Myocyte (in vitro differentiated cells): ENCODE results near the gene CCDC92. TPM values are rescaled to one million over a fixed set of nuclear protein-coding genes. Genes with fewer than 3 reads are reported as not detected.

Source experiments
- DNase-seq: peaks from one replicate; pipeline ENCODE4 v3.0.0-alpha.2; 2012; ENCODE audit warnings: low read depth
- total RNA-seq: library from RNA; depleted of rRNA; stranded (reverse); fragments of >200 nt; gene quantifications from 2 replicates; pipeline ENCODE4 v1.2.3, GENCODE V29; 2014

Gene CCDC92
- total RNA-seq, 1 donor from 2014 or later: 21.1 TPM

DNA sequence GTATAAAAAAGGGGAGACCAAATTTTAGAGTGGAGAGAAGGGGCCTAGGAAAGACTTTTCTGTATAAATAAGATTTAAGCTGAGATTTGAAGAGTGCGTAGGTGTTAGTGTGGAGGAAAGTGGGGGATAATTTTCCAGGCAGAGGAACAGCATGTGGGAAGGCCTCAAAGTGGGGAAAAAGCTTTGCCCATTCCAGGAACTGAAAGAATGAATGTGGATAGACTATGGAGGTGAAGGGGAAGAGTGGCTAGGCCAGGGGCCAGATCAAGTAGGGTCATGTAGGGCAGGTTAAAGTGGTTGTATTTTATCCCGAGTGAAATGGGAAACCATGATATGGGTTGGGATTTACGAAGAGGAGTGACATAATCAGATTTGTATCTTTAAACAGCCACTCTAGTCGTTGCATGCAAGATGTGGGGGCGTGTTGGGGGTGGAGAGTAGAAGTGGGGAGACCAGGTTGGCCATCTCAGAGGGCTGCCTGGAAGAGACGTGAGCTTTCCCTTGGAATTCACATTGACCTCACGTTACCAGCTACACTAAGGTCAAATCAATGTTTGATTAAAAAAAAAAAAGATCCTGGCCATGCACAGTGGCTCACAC, 3.7 kb upstream of the CCDC92 start:
- no peak for DNase-seq

DNA sequence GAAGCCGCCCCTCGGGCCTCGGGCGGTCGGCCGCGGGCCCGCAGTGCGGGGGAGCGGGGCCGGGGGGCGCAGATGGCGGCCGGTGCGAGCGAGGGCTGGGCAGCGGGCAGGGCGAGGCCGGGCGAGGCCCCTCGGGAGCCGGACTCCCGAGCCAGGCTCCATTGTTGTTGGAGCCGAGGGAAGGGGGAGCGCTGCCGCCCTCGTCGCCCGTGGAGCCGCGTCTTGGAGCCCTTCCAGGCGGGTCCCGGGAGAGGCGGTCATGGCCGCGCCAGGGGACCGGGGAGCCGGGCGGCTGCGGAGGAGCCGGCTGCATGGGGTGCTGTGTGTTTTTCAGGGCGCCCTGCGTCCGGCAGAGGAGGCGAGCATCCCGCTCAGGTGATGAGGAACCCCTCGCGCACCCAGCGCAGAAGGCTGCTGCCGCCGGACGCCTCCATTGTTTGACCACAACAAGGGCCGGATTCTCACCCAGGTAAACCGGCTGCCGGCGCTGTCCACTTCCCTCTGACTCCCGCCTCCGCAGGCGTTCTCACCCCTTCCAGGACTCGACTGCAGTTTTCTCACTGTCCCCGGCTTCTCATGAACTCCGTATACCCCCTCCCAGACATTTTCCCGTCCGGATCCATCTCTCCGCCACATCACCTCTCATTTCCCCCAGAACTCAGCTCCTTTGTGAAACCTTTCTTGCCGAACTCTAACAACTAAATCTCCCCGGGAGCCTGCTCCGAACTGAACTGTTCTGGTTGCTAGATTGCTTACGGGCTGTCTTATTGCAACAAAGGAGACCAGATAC, 1.1 kb upstream of the CCDC92 start:
- no peak for DNase-seq

DNA sequence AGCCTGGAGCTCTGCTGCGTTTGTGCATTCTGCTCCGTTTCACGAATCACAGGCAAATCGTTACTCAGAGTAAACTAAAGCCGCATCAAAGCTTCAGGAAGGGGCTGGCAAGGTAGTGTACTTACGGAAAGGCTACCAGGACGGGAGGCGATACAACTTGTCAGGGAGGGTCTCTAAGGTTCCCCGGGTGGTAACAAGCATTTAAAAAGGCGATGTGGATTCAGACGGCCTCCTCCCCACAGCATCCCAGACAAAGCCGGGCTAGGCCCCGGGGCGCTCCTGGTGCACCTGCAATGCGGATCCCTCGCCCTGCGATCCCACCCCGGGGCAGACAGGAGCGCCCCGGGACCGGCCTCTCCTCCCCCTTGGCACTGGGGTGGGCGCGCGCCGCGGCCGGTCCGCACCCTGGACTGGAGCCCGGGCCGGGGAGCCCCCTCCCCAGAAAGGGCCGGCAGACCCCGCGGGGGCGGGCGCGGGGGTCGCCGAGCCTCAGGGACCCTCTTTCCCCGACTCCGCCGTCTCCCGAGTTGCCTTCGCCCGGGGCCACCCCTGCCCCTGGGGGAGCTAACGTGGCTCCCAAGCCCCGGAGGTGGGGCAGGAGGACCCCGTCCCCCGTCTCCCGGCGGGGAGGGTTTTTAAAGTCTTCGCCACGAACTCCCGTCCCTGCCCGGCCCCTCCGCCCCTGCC, 718 bp downstream of the CCDC92 start:
- DNase-seq: no peak

DNA sequence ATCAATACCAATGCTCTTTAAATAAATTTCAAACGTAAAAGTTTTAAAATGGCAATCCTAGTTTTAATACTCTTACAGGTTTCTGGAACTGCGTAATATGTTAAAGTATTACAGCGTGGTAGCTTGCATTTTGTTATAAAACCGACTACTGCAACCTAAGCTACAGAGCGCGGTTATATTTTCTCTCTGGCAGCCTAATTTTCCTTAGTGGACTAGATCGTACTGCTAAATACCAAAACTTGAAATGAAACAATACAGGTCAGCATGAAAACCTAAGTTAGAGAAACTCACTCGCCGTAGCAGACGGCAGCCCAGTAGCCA, 1.2 kb downstream of the CCDC92 start:
- DNase-seq: no peak

DNA sequence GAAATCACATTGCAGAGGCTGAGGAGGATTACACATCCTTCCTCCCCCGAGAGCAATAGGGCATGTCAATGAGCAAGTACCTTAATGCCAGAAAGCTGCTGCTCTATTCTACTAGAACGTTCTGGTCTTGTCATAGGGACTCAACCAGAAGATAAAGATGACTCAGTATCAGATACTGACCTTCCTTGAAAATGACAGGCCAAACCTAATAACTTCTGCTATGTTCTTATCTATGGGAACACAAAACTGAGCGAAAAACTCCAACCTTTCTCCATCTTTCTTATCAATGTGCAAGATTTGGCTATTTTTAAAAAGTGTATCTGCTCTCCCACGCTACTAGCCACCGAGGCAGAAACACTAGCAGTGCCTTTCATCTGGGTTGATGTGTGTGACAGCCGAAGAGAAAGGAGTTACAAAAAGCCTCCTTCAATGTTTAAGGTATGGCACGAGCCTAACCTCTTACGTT, 5.5 kb downstream of the CCDC92 start:
- no peak for DNase-seq

DNA sequence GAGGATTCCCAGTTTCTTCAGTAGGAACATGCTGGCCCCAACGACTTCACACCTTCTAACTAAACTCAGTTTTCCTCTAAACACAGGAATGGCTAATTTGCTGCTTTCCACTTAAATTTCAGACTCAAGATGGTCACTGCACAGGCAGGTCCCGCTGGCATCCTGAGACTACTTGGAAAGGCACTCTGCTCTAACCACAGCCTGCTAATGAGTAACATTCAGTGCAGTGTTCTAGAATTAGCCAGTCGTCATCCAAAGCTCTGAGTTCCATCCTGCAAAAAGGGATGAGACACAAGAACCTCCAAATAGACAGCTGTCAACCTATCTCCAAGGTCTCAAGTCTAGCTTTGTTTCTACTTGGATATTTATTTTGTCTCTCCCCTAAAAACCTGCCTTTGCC, 6.0 kb downstream of the CCDC92 start:
- peak; percentile 86 for DNase-seq

DNA sequence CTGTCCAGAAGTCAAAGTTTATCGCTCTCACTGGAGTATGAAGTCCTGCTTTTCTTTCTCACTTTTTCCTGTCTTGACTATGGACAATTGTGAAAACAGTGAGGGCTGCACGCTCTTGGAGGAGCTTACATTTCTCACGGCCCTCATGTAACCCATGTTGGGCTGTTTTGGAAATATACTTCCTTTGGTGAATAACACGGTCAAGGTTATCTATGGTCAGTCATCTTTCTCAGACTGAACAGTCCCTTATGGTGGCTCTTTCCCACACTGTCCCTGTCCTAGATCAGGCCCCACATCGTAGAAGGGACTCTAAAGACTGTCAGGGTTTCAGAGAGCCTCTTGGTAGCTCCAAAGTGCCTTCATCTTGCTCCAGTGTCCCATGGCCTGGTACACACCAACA, 7.2 kb downstream of the CCDC92 start:
- no peak for DNase-seq

DNA sequence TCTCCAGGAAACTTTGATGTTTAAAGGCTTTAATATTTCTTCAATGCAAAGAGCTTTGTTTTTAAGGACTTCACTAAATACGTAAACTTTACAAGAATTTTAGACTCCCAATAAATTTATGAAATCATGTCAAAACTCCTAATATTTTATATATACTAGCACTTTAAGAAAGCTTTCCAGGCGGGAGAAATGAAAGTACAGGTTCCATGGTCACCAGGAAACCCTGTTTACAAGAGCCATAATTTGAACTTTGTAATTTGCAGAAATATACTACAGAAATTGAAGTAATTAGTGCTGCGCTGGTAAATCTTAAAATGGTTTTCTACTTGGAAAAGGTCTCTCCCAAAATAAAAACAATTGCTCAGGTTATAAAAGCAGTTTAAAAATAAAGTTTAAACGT, 8.8 kb downstream of the CCDC92 start:
- DNase-seq: no peak

DNA sequence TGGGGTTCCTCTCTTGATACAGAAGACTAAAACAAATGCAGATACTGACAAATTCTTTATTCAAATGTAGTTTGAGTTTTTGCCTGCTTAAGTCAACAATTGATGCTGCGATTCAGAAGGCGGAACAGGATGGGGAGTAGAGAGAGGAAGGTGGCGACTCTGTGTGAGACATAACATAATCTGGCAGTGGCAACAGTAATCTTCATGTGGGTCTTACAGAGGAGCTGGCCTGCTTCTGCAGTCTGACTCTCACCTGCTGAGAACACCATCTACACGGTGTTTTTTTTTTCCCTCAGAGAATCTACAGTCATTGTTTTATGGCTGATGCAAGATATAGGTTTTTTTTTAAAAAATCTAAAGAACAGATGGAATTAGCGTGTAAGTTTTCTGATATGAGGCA, 10.1 kb downstream of the CCDC92 start:
- no peak for DNase-seq

DNA sequence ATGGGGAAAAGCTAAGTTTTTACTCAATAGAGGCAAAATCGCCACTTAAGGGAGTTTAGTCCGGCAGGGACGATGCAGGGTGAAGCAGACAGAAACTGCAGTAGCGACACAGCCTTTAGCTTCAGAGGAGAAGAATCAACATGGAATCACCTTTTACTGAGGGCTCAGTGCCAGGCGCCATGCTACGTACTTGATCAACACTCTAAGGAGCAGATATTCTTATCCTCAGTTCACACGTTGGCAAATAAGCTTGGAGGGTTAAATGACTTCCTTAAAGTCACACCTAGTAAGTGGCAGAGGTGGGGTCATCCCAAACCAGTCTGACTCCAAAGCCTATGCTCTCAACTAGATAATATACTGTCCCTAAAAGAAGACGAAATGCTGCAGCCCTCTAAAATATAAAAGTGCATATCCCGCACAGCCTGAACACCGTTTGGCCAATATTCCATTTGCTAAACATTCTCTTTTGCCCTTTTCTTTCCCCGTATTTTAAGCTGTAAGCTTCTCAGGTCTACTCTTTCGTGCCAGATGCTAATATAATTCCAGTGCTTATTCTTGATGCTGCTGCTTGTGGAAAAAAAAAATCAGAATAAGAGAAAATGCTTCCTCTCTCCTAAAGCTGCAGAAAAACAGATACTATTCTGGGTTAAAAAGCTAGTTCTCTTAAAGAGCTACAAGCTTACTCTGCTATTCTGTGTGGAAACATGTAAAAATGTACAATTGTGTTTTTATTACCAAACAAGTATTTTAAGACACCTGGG, 10.9 kb downstream of the CCDC92 start:
- no peak for DNase-seq

DNA sequence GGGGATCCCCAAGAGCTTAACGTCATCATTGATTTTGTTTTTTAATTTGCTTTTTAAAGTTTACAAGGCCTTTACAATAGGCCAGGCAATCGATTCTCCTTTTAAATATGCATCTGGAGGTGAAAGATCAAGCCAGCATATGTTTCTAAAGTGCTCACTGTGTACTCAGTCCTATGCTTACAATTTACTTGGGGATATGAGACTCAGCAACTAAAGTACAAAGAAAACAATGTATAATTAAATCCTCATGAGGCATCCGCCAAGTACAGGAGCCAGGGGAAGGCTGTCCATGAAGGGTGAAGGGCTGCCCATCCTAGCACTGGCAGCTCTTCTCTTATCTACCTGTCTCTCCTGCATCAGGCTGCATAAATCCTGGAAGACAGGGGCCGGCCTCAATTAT, 11.8 kb downstream of the CCDC92 start:
- no peak for DNase-seq

DNA sequence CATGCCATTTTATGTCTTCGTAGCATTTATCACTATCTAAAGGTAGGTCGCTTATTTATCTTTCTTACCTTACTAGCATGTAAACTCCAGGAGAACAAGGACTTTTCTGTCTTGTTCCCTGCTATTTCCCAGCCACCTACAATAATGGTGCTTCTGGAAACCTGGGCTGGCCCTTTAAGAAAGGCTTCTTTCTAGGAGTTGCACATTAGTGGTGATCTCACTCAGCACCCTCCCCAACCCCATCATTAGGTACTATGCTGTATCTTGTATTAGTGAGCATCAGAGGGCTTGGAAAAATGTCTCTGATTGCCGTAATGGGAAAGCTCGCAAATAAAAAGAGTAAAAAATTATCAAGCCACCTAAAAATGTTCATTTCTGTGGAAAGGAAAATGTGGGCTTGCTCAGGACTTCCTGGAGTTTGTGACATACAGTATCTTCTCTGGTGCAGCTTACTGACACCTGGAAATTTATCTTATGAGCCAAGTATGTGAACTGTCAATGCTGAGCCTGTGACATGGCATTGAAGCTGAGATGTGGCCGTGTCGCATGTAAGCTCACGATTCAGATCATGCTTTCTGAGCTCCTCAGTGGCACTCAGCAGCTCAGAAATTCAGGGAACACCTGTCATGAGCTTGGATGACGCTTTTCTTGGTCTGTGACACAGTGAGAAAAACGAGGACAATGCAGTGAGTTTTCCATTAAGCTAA, 12.4 kb downstream of the CCDC92 start:
- no peak for DNase-seq

DNA sequence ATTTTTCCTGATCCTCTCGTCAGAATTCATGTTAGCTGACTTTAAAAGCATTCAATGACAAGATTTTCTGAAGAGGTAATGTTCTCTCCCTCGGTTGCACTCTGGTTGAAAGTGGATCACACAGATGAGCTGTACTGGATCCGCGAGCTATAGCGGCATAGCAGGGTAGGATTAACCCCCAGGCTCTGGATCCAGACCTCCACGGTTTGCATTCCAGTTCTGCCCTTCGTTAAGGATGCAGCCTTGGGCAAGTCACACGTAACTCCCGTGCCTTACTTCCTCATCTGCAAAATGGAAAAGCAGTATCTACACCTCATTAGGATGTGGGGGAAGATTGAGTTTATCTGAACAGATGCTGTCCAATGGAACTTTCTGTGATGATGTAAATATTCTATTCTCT, 13.8 kb downstream of the CCDC92 start:
- DNase-seq: no peak

DNA sequence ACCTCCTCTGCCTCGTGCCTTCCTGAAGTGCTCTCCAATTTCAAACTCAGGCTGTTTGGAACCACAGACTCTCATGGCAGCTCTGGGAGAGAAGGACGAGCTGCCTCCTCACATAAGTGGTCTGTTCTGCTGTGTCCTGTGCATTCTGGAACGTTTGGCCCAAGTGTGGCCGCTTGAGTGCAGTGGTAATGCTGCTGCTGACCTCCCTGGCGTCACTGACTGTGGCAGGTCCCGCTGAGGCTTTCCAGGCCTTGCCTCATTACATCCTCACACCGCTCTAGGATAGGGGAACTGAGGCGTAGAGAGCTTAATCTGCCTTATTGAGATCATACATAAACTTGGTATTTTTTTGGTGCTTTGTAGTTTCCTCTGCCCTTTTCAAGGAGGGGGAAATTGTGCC, 14.2 kb downstream of the CCDC92 start:
- no peak for DNase-seq

DNA sequence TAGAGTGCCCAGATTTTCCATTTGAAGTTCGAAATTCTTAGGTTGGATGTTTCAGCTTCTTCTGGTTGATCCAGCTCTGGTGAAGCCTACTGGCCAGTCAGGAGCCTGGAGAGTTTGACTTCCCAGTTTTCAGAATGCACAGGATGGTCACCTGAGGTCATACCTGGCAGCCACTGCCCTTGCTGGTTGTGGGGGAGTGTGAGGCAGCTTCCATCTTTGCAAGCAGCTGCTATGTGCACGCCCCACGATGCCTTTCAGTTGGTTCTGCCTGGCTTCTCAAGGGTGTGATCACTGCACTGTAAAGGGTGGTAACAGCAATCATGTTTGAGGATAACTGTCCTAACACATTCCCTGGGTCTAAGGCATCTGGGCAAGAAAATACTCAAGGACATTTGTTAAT, 15.4 kb downstream of the CCDC92 start:
- DNase-seq: no peak

DNA sequence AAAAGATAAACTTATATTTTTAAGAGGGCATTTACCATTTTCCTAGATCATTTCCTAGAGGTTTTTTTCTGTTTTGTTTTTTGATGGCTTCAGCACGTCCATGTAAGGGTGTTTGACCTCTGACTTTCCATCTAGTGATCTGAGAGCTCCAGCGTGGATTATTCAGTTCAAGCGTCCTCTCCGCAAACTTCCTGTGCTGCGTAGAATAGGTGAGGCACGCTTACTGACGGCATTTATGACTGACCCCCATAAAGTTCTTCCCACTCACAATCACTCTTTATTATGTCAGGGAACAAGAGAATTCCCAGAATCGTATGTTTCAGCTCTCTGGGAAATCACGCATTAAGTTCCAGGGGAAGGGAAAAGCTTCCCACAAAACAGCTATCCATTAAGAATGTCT, 16.4 kb downstream of the CCDC92 start:
- DNase-seq: no peak

DNA sequence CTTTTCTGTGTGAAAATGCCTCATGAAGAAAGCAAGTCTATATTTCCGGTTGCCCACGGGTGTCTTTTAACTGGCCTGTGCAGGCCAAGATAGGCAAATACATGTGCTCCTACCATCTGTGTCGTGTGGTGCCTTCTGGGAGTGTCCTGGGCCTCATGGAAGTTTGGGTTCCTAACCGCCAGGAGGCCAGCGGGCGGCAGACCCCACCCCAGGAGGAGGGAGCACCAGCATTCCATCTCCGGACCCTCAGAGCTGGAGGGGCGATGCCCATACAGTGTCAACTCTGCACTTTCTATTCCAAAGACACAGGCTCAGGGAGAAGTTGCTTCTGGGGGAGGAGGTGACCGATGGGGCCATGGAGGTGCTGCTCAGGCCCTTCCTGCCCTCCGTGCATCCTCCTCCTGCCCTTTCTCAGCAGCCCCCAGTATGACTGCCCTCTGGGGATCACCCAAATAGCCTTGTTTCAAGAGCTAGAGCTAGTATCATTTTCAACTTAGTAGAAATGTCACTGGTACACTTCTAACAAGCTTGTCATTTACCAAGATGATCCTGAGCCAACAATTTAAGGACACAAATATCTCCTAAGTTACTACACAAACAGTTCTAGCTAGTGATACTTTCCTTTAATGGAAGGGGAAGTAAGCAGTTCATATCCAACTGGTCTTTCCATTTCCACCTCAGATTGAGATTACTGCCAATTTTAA, 17.8 kb downstream of the CCDC92 start:
- DNase-seq: no peak

DNA sequence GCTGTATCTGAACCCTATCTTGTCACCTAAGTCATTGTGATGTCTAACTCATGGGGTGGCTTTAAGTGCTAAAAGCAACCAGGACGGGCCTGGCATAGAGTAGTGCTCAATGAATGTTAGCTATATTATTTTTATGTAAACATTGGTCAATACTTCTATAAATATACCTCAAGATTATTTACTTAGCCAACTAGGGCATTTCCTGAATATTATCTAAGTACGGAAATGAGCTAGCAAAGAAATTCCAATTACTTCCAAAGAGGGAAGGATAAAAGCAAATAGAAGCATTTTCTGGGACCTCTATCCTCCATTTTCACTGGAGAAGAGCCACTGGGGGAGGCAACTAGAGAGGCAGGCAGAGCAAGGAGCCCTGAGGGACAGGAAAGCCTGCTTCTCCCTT, 20.6 kb downstream of the CCDC92 start:
- DNase-seq: no peak

DNA sequence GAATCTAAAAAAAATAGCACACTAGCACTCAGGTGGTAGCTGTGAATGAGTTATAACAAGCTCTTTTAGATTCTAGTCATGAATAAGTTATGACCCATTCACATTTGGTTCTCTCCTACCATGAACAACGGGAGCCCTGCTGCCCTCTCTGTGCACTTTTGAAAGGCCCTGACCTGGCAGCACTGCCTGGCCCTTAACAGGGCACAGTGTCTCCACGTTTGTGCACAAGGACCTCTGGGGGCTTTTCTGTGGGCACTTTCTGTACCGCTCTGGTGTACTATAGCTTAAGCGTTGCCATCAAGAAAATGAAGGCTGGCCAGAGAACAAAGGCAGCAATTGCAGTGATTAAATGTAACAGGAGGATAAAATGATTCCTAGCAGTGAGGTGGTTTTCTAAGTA, 21.2 kb downstream of the CCDC92 start:
- DNase-seq: no peak

DNA sequence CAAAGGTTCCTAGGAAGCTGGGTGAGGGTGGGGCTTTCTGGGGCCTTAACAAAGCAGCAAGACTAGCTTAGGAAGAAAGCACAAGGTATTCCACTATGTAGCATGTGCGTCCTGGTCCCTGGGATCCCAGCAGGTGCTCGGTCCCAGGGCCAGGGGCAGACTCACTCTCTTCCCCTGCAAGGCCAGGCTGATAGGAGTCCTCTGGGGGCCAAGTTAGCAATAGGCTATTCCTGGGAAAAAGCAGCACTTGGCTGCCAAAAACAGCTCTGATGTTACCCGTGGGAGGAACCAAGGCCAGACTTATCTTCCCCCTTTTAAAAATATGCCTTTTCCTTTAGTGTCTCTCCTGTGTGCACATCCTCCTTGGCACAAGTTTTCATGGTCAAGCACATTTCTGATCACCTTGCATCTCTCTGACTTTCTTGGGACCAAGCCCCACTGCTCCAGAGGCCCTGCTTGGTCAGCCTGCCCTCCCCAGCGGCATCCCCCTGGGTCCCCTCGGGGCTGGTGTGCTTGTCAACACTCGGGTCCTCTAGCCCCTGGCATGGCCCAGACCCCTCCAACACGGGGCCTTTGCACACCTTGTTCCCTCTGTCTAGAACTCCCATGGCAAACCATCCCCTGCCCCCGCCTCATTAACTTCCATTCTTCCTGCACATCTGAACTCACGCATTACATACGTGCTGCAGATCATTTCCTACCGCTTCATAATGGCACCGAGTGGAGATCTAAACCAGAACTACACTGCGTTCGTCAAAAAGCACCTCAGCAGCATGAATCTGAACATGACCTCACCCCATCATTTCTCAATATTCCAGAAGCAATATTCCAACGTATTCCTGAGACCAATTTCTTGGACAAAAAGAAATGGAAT, 21.9 kb downstream of the CCDC92 start:
- DNase-seq: no peak
